GM12878 (cell line): ENCODE data around the gene LIG1. TPM values are rescaled to one million over a fixed set of nuclear protein-coding genes. Genes with fewer than 3 reads are reported as not detected.

Experiments
- ATAC-seq: fragments of 200-7000 bp; cut with Tn5 transposase; 3 replicates; pipeline ENCODE4 v1.9.1; 2020; ENCODE audit warnings: mild to moderate bottlenecking, moderate library complexity
- BruUV-seq: library from RNA; stranded (reverse); fragments of 400-500 nt; replicated peaks from 2 replicates; lab custom pipeline; 2021; lab: Mats Ljungman, UMichigan
- CTCF ChIA-PET: fragments of 300-600 bp; sonication (Branson Sonifier 250); formaldehyde crosslinking; extraction: SDS; loops from one replicate; lab custom pipeline; 2021; ENCODE audit warnings: inconsistent platforms; lab: Yijun Ruan, JAX
- POLR2A ChIA-PET: fragments of 350-600 bp; formaldehyde crosslinking; extraction: SDS; loops from one replicate; lab custom pipeline; 2021; ENCODE audit warnings: inconsistent platforms; lab: Charles Lee
- RAD21 ChIA-PET: fragments of 300-600 bp; sonication (Branson Sonifier 250); formaldehyde crosslinking; loops from one replicate; lab custom pipeline; 2023; ENCODE audit warnings: antibody characterized with exemption; ENCODE audit not compliant: unreplicated experiment; lab: Charles Lee
- SMC1A ChIA-PET: fragments of 300-600 bp; sonication (Branson Sonifier 250); formaldehyde crosslinking; loops from one replicate; lab custom pipeline; 2023; ENCODE audit not compliant: unreplicated experiment, uncharacterized antibody; lab: Charles Lee
- DNase-seq: peaks from one replicate; pipeline ENCODE4 v3.0.0-alpha.2; 2011; ENCODE audit warnings: low read depth, low spot score
- FAIRE-seq: peaks from 3 replicates; lab custom pipeline; 2011; peaks lifted over from hg19 to GRCh38; lab: Jason Lieb, UNC
- H2AFZ ChIP-seq: 2 replicates; pipeline ENCODE4 v1.6.0; 2011; ENCODE audit warnings: low read depth, low read length, control low read depth; ENCODE audit not compliant: control insufficient read depth
- H3K27ac ChIP-seq: 2 replicates; pipeline ENCODE4 v1.5.1; 2011; ENCODE audit warnings: control low read depth; ENCODE audit not compliant: control insufficient read depth, insufficient read depth
- H3K27me3 ChIP-seq, 2 experiments: replicated peaks in 1 of 2; 2 replicates each; pipeline versions ENCODE4 v1.6.0 to v1.6.1; 2011; ENCODE audit warnings: low read length in 1 of 2; ENCODE audit not compliant: control insufficient read depth in 2 of 2, insufficient read depth in 2 of 2
- H3K36me3 ChIP-seq, 2 experiments: 2 replicates each; pipeline ENCODE4 v1.5.1; 2011; ENCODE audit warnings: low read length in 1 of 2; ENCODE audit not compliant: control insufficient read depth in 2 of 2, insufficient read depth in 2 of 2
- H3K4me1 ChIP-seq: 2 replicates; pipeline ENCODE4 v1.6.1; 2011; ENCODE audit warnings: mild to moderate bottlenecking, low read length, moderate library complexity, mixed read lengths; ENCODE audit not compliant: control insufficient read depth, insufficient read depth
- H3K4me2 ChIP-seq: 2 replicates; pipeline ENCODE4 v1.6.0; 2011; ENCODE audit warnings: control low read depth; ENCODE audit not compliant: control insufficient read depth, insufficient read depth
- H3K4me3 ChIP-seq: fragments of 200-600 bp; sonication (generic); 2 replicates; pipeline ENCODE4 v1.5.1; 2016
- H3K79me2 ChIP-seq: 2 replicates; pipeline ENCODE4 v1.6.0; 2011; ENCODE audit warnings: low read length; ENCODE audit not compliant: control insufficient read depth, insufficient read depth
- H3K9ac ChIP-seq: 2 replicates; pipeline ENCODE4 v1.8.0; 2011; ENCODE audit warnings: low read length, control low read depth, mixed read lengths; ENCODE audit not compliant: control insufficient read depth, insufficient read depth
- H3K9me3 ChIP-seq: replicated peaks from 3 replicates; pipeline ENCODE4 v1.5.1; 2011; ENCODE audit warnings: mild to moderate bottlenecking, low read length; ENCODE audit not compliant: control insufficient read depth, insufficient read depth
- H4K20me1 ChIP-seq: 2 replicates; pipeline ENCODE4 v1.6.0; 2011; ENCODE audit not compliant: control insufficient read depth, insufficient read depth
- BACH1 ChIP-seq: fragments of 450-650 bp; IDR thresholded peaks from 2 replicates; pipeline ENCODE4 v1.6.1; 2017; ENCODE audit warnings: mild to moderate bottlenecking, borderline replicate concordance
- CBX5 ChIP-seq: sonication (generic); IDR thresholded peaks from 2 replicates; pipeline ENCODE4 v1.6.1; 2016; ENCODE audit warnings: low read depth, moderate library complexity, mild to moderate bottlenecking, inconsistent platforms
- CEBPB ChIP-seq, 2 experiments: fragments of 150-350 bp in 1 of 2; IDR thresholded peaks; 2 replicates each; pipeline ENCODE4 v1.6.1; 2012 to 2014; ENCODE audit warnings: low read depth in 2 of 2, low read length in 2 of 2, borderline replicate concordance in 1 of 2, inconsistent platforms in 1 of 2
- CHD2 ChIP-seq: IDR thresholded peaks from 2 replicates; pipeline ENCODE4 v1.6.1; 2011; ENCODE audit warnings: low read depth, low read length, improper control_type of control experiment, borderline replicate concordance
- DPF2 ChIP-seq: fragments of 450-650 bp; IDR thresholded peaks from 2 replicates; pipeline ENCODE4 v1.6.1; 2017; ENCODE audit warnings: mild to moderate bottlenecking
- FOS ChIP-seq: IDR thresholded peaks from 3 replicates; pipeline ENCODE4 v1.6.1; 2011; ENCODE audit warnings: borderline replicate concordance; ENCODE audit not compliant: insufficient read length; ENCODE audit errors: extremely low read depth
- IKZF2 ChIP-seq, 2 experiments: fragments of 450-650 bp; IDR thresholded peaks; 2 replicates each; pipeline ENCODE4 v1.6.1; 2017; ENCODE audit warnings: mild to moderate bottlenecking in 2 of 2, moderate library complexity in 2 of 2
- RB1 ChIP-seq: fragments of 450-650 bp; formaldehyde crosslinking; IDR thresholded peaks from 2 replicates; pipeline ENCODE4 v1.6.1; 2017; ENCODE audit warnings: mild to moderate bottlenecking, borderline replicate concordance
- STAT3 ChIP-seq: IDR thresholded peaks from 2 replicates; pipeline ENCODE4 v1.6.1; 2011; ENCODE audit warnings: low read depth, low read length, improper control_type of control experiment
- TARDBP ChIP-seq: IDR thresholded peaks from 2 replicates; pipeline ENCODE4 v1.6.1; 2016; ENCODE audit warnings: borderline replicate concordance
- ZBED1 ChIP-seq: IDR thresholded peaks from 2 replicates; pipeline ENCODE4 v1.6.1; 2016; ENCODE audit warnings: borderline replicate concordance
- ZNF274 ChIP-seq: IDR thresholded peaks from one replicate; pipeline ENCODE4 v1.8.0; 2011; ENCODE audit not compliant: insufficient read length, insufficient read depth
- ZNF384 ChIP-seq: IDR thresholded peaks from 2 replicates; pipeline ENCODE4 v1.6.1; 2012; ENCODE audit warnings: low read depth, mild to moderate bottlenecking, low read length, improper control_type of control experiment, borderline replicate concordance
- WGBS: methylation state at CpG from one replicate; pipeline ENCODE4 v1.1.6; 2016; ENCODE audit warnings: low lambda C conversion rate; ENCODE audit not compliant: insufficient replicate concordance, insufficient coverage; ENCODE audit errors: missing lambda C conversion rate; 5-methylcytosine and 5-hydroxymethylcytosine counted together
- in situ Hi-C: fragments of 300-500 bp; cut with MboI; formaldehyde crosslinking; loops from 9 replicates; pipeline ENCODE4 v1.14.3; 2018; ENCODE audit warnings: mixed read lengths
- intact Hi-C: fragments of 100-400 bp; cut with micrococcal nuclease; formaldehyde crosslinking; loops from one replicate; pipeline ENCODE4 v1.14.2; 2022; ENCODE audit not compliant: unreplicated experiment
- polyA plus RNA-seq, 11 experiments: library from polyadenylated mRNA; depleted of rRNA in 4 of 11; unstranded in 6 of 11; stranded (reverse) in 5 of 11; fragments of >200 nt; fragmentation: Nextera tagmentation in 4 of 11; fragmentation: Illumina TruSeq in 1 of 11; extraction: Ambion mirVana in 4 of 11; extraction: Trizol in 1 of 11; gene quantifications; 1 replicate in 1 of 11; 2 replicates in 10 of 11; pipeline versions ENCODE4 v1.2.1 to v1.2.3, GENCODE V29; 2011 to 2016; ENCODE audit warnings: inconsistent platforms in 2 of 11, missing spikeins in 2 of 11, low read depth in 1 of 11
- total RNA-seq, 4 experiments: library from RNA; depleted of rRNA in 3 of 4; stranded (reverse); fragments of >200 nt in 3 of 4; fragmentation: Illumina TruSeq in 1 of 4; extraction: Trizol in 1 of 4; gene quantifications; 2 replicates each; pipeline versions ENCODE4 v1.2.1 to v1.2.3, GENCODE V29; 2013 to 2021
- TF ChIP-seq, protein P1 (sequence below): fragments of 450-650 bp; formaldehyde crosslinking; IDR thresholded peaks from 2 replicates; pipeline ENCODE4 v1.4.0; 2022; ENCODE audit warnings: mild to moderate bottlenecking, moderate library complexity
- TF ChIP-seq, protein P2 (sequence below): fragments of 450-650 bp; formaldehyde crosslinking; IDR thresholded peaks from 2 replicates; pipeline ENCODE4 v1.4.0; 2020; ENCODE audit warnings: mild to moderate bottlenecking, moderate library complexity
- TF ChIP-seq, protein P3 (sequence below): fragments of 450-650 bp; IDR thresholded peaks from 2 replicates; pipeline ENCODE4 v1.6.1; 2016; ENCODE audit warnings: mild to moderate bottlenecking

Gene LIG1
- total and polyA plus RNA-seq, 10 of the 15 experiments (the other 5 are each of a cell fraction or from before 2014, with no cell fraction given): 7.8 to 117 (median 73.7) TPM

DNA sequence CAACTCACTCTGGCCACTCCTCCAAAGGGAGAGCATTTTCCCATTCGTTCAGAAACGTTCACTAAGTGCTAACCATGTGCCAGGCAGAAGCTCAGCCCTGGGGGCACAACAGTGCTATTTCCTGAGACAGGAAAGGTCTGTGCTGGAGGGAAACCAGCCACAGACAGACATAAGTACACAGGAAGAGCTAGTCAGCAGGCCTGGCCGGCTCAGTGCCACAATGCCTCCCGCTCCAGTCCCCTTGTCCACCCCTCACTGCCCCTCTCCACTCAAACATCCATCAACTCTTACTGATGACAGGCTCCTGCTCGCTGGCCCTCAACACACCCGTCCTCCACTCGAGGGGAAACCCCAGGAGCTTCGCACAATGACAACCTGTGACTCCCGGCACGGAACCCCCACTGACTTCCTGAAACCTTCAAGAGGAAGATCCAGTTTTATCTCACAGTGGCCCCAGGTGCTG is 48.2 kb downstream of the LIG1 start:
- WGBS: 26% methylated on average over 10 of the region's 10 CpGs
- ChIA-PET RAD21 (interaction anchor here (1.5 to 1.8 kb wide), 2 partner anchors 11 to 14 kb away, joined by 6 to 11 read pairs; partner anchors contain the start of gene PLA2G4C), POLR2A (interaction anchor here (0.5 to 1.3 kb wide), 3 partner anchors 11 to 14 kb away, joined by 4 to 8 read pairs (median 6); partner anchors contain the start of gene PLA2G4C), CTCF (interaction anchor here (1.3 to 10.0 kb wide), 2 partner anchors 13 to 31 kb away, joined by 5 to 85 read pairs; partner anchors contain the start of gene PLA2G4C), SMC1A (interaction anchor here (1.0 to 5.6 kb wide), 4 partner anchors 12 to 211 kb away, joined by 3 to 31 read pairs (median 4); partner anchors contain the start of gene PLA2G4C)
- peak overlapping the region; percentile 57 for H2AFZ ChIP-seq
- intact Hi-C loops (no loop called here), in situ Hi-C loops (no loop called here)
- H3K4me2 ChIP-seq: peak overlapping the region; percentile 31; the same call in 1 of the 2 replicates
- no TSS peak for BruUV-seq
- no peak overlapping the region for H3K9ac ChIP-seq
- FAIRE-seq: no peak
- no peak overlapping the region for H3K4me3 ChIP-seq
- peaks cover 20% of the 10 kb centered on the region for H3K4me1 ChIP-seq
- no peaks in the 10 kb centered on the region for H4K20me1 ChIP-seq
- DNase-seq: peak; percentile 13
- H3K27ac ChIP-seq: peak overlapping the region; percentile 49; the same call in 1 of the 2 replicates
- no peaks in the 10 kb centered on the region for H3K9me3 ChIP-seq
- H3K79me2 ChIP-seq: no peaks in the 10 kb centered on the region
- no peaks in the 10 kb centered on the region for H3K27me3 ChIP-seq
- H3K36me3 ChIP-seq: peaks cover 0 to 12% of the 10 kb centered on the region in 2 experiments; a peak in 3 of 4 replicates
- ATAC-seq: peak; percentile 89
- TF ChIP-seq STAT3: no peak
- no peak for TF ChIP-seq CHD2
- TF ChIP-seq ZBED1: no peak
- no peak for TF ChIP-seq CEBPB (IDR thresholded peaks at IDR 0.05; ENCODE audit: borderline replicate concordance in 1 of 2, low read depth in 2 of 2, low read length in 2 of 2)
- no peak for TF ChIP-seq ZNF274
- TF ChIP-seq RB1: no peak
- TF ChIP-seq CBX5: no peak
- TF ChIP-seq DPF2: peak; percentile 19; the same call in 1 of the 2 replicates
- TF ChIP-seq BACH1: peak; percentile 51; the same call in 1 of the 2 replicates
- TF ChIP-seq IKZF2 (IDR thresholded peaks at IDR 0.05): peak; percentile 36 to 53; a peak in 1 of 4 replicates
- no peak for TF ChIP-seq FOS
- TF ChIP-seq, protein P1, sequence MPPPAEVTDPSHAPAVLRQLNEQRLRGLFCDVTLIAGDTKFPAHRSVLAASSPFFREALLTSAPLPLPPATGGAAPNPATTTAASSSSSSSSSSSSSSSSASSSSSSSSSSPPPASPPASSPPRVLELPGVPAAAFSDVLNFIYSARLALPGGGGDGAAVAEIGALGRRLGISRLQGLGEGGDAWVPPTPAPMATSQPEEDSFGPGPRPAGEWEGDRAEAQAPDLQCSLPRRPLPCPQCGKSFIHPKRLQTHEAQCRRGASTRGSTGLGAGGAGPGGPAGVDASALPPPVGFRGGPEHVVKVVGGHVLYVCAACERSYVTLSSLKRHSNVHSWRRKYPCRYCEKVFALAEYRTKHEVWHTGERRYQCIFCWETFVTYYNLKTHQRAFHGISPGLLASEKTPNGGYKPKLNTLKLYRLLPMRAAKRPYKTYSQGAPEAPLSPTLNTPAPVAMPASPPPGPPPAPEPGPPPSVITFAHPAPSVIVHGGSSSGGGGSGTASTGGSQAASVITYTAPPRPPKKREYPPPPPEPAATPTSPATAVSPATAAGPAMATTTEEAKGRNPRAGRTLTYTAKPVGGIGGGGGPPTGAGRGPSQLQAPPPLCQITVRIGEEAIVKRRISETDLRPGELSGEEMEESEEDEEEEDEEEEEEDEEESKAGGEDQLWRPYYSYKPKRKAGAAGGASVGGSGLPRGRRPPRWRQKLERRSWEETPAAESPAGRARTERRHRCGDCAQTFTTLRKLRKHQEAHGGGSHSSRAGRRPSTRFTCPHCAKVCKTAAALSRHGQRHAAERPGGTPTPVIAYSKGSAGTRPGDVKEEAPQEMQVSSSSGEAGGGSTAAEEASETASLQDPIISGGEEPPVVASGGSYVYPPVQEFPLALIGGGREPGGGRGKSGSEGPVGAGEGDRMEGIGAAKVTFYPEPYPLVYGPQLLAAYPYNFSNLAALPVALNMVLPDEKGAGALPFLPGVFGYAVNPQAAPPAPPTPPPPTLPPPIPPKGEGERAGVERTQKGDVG: no peak
- TF ChIP-seq TARDBP: no peak
- TF ChIP-seq, protein P2, sequence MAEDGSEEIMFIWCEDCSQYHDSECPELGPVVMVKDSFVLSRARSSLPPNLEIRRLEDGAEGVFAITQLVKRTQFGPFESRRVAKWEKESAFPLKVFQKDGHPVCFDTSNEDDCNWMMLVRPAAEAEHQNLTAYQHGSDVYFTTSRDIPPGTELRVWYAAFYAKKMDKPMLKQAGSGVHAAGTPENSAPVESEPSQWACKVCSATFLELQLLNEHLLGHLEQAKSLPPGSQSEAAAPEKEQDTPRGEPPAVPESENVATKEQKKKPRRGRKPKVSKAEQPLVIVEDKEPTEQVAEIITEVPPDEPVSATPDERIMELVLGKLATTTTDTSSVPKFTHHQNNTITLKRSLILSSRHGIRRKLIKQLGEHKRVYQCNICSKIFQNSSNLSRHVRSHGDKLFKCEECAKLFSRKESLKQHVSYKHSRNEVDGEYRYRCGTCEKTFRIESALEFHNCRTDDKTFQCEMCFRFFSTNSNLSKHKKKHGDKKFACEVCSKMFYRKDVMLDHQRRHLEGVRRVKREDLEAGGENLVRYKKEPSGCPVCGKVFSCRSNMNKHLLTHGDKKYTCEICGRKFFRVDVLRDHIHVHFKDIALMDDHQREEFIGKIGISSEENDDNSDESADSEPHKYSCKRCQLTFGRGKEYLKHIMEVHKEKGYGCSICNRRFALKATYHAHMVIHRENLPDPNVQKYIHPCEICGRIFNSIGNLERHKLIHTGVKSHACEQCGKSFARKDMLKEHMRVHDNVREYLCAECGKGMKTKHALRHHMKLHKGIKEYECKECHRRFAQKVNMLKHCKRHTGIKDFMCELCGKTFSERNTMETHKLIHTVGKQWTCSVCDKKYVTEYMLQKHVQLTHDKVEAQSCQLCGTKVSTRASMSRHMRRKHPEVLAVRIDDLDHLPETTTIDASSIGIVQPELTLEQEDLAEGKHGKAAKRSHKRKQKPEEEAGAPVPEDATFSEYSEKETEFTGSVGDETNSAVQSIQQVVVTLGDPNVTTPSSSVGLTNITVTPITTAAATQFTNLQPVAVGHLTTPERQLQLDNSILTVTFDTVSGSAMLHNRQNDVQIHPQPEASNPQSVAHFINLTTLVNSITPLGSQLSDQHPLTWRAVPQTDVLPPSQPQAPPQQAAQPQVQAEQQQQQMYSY (CRISPR knock-in tag): no peak
- TF ChIP-seq, protein P3, sequence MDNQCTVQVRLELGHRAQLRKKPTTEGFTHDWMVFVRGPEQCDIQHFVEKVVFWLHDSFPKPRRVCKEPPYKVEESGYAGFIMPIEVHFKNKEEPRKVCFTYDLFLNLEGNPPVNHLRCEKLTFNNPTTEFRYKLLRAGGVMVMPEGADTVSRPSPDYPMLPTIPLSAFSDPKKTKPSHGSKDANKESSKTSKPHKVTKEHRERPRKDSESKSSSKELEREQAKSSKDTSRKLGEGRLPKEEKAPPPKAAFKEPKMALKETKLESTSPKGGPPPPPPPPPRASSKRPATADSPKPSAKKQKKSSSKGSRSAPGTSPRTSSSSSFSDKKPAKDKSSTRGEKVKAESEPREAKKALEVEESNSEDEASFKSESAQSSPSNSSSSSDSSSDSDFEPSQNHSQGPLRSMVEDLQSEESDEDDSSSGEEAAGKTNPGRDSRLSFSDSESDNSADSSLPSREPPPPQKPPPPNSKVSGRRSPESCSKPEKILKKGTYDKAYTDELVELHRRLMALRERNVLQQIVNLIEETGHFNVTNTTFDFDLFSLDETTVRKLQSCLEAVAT: no peak
- TF ChIP-seq ZNF384: no peak
